Trophoblast cell (in vitro differentiated cells and primary cell): Measurements from ENCODE around the gene UGT1A3.

Source experiments
- DNase-seq, 2 donors: peaks; one replicate each; pipeline ENCODE4 v3.0.0-alpha.2; 2016
- H2AFZ ChIP-seq: 2 replicates; pipeline ENCODE4 v1.6.1; 2013; ENCODE audit warnings: low read length, moderate library complexity, mild to moderate bottlenecking; ENCODE audit not compliant: insufficient read depth, poor library complexity
- H2AK5ac ChIP-seq: 2 replicates; pipeline ENCODE4 v1.6.1; 2013; ENCODE audit warnings: mild to moderate bottlenecking, low read length
- H2BK120ac ChIP-seq: 2 replicates; pipeline ENCODE4 v1.6.1; 2013; ENCODE audit warnings: low read length, mild to moderate bottlenecking, moderate library complexity; ENCODE audit not compliant: insufficient read depth, poor library complexity
- H2BK12ac ChIP-seq: 2 replicates; pipeline ENCODE4 v1.6.1; 2013; ENCODE audit warnings: mild to moderate bottlenecking, low read length, moderate library complexity
- H2BK5ac ChIP-seq: 2 replicates; pipeline ENCODE4 v1.6.1; 2013; ENCODE audit warnings: low read length, low read depth, moderate library complexity, mild to moderate bottlenecking; ENCODE audit not compliant: poor library complexity
- H3K14ac ChIP-seq: 2 replicates; pipeline ENCODE4 v1.6.1; 2013; ENCODE audit warnings: mild to moderate bottlenecking, low read length
- H3K18ac ChIP-seq: 2 replicates; pipeline ENCODE4 v1.6.1; 2013; ENCODE audit warnings: mild to moderate bottlenecking, low read length
- H3K23ac ChIP-seq: 2 replicates; pipeline ENCODE4 v1.6.1; 2013; ENCODE audit warnings: low read length
- H3K27ac ChIP-seq: 2 replicates; pipeline ENCODE4 v1.5.1; 2013; ENCODE audit warnings: low read depth, mild to moderate bottlenecking, inconsistent platforms, low read length, moderate library complexity
- H3K27me3 ChIP-seq: 2 replicates; pipeline ENCODE4 v1.6.1; 2013; ENCODE audit warnings: inconsistent platforms, mild to moderate bottlenecking, low read length, moderate library complexity; ENCODE audit not compliant: insufficient read depth
- H3K36me3 ChIP-seq, 2 experiments: 1 replicate in 1 of 2; 2 replicates in 1 of 2; pipeline ENCODE4 v1.6.1; 2013; ENCODE audit warnings: low read length in 2 of 2, mild to moderate bottlenecking in 2 of 2, moderate library complexity in 1 of 2; ENCODE audit not compliant: insufficient read depth in 2 of 2, control insufficient read depth in 1 of 2
- H3K4ac ChIP-seq: 2 replicates; pipeline ENCODE4 v1.6.1; 2013; ENCODE audit warnings: low read depth, mild to moderate bottlenecking, low read length, moderate library complexity
- H3K4me1 ChIP-seq, 2 experiments: 1 replicate in 1 of 2; 2 replicates in 1 of 2; pipeline ENCODE4 v1.6.1; 2013; ENCODE audit warnings: low read length in 2 of 2, mild to moderate bottlenecking in 2 of 2, moderate library complexity in 1 of 2; ENCODE audit not compliant: insufficient read depth in 2 of 2, control insufficient read depth in 1 of 2
- H3K4me2 ChIP-seq: 2 replicates; pipeline ENCODE4 v1.6.1; 2013; ENCODE audit warnings: inconsistent platforms, mild to moderate bottlenecking, low read length, moderate library complexity
- H3K4me3 ChIP-seq: 2 replicates; pipeline ENCODE4 v1.5.1; 2013; ENCODE audit warnings: mild to moderate bottlenecking, low read depth, low read length, inconsistent platforms
- H3K79me1 ChIP-seq: one replicate; pipeline ENCODE4 v1.6.1; 2013; ENCODE audit warnings: low read length
- H3K79me2 ChIP-seq: 2 replicates; pipeline ENCODE4 v1.6.1; 2013; ENCODE audit warnings: low read length, mild to moderate bottlenecking; ENCODE audit not compliant: control insufficient read depth, insufficient read depth, poor library complexity
- H3K9ac ChIP-seq: 2 replicates; pipeline ENCODE4 v1.6.1; 2013; ENCODE audit warnings: mild to moderate bottlenecking, low read length
- H3K9me3 ChIP-seq: 2 replicates; pipeline ENCODE4 v1.6.1; 2013; ENCODE audit warnings: low read depth, mild to moderate bottlenecking, control low read depth, inconsistent platforms, low read length; ENCODE audit not compliant: insufficient read depth
- H4K12ac ChIP-seq: 2 replicates; pipeline ENCODE4 v1.6.1; 2013; ENCODE audit warnings: low read depth, mild to moderate bottlenecking, low read length, moderate library complexity
- H4K8ac ChIP-seq: 2 replicates; pipeline ENCODE4 v1.6.1; 2013; ENCODE audit warnings: low read depth, mild to moderate bottlenecking, low read length, moderate library complexity
- H4K91ac ChIP-seq: one replicate; pipeline ENCODE4 v1.6.1; 2013; ENCODE audit warnings: low read depth, mild to moderate bottlenecking, low read length, moderate library complexity
- WGBS: extraction: QIAGEN DNeasy Blood & Tissue Kit; methylation state at CpG from one replicate; pipeline ENCODE4 v1.1.7; 2013; ENCODE audit warnings: missing lambda C conversion rate; ENCODE audit not compliant: insufficient read length, insufficient coverage; ENCODE audit errors: extremely low coverage; 5-methylcytosine and 5-hydroxymethylcytosine counted together

Gene UGT1A3

DNA sequence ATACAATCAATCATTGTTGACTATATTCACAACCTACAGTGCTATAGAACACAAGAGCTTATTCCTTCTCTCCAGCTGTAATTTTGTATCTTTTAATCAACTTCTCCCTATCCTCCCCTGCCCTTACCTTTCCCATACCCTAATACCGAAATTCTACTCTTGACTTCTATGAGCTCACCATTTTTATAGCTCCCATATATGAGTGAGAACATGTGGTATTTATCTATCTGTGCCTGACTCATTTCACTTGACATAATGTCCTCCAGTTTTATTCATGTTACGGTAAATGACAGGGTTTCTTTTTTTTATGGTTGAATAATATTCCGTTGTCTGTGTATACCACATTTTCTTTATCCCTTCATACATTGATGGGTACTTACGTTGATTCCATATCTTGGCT, 51.9 kb downstream of the UGT1A3 start:
- no peak overlapping the region for H3K4me2 ChIP-seq
- no peak overlapping the region for H3K9ac ChIP-seq
- H2BK120ac ChIP-seq, result no peak overlapping the region
- no peak overlapping the region for H3K4me3 ChIP-seq
- no peak overlapping the region for H2BK5ac ChIP-seq
- no peak overlapping the region for H3K23ac ChIP-seq
- H3K27me3 ChIP-seq, result no peaks in the 10 kb centered on the region
- H3K14ac ChIP-seq, result no peak overlapping the region
- H4K91ac ChIP-seq, result no peak overlapping the region
- H3K27ac ChIP-seq, result no peak overlapping the region
- no peak overlapping the region for H4K8ac ChIP-seq
- H3K4me1 ChIP-seq, result no peaks in the 10 kb centered on the region
- no peak overlapping the region for H3K18ac ChIP-seq
- H3K4ac ChIP-seq, result no peak overlapping the region
- no peak overlapping the region for H2AFZ ChIP-seq
- H2AK5ac ChIP-seq, result no peak overlapping the region
- no peak overlapping the region for H4K12ac ChIP-seq
- no peak overlapping the region for H2BK12ac ChIP-seq
- DNase-seq, result no peak
- no peaks in the 10 kb centered on the region for H3K79me2 ChIP-seq
- no peaks in the 10 kb centered on the region for H3K79me1 ChIP-seq
- WGBS, result 100% methylated on average over 1 of the region's 4 CpGs
- H3K9me3 ChIP-seq, result peaks cover 14% of the 10 kb centered on the region
- no peaks in the 10 kb centered on the region for H3K36me3 ChIP-seq

DNA sequence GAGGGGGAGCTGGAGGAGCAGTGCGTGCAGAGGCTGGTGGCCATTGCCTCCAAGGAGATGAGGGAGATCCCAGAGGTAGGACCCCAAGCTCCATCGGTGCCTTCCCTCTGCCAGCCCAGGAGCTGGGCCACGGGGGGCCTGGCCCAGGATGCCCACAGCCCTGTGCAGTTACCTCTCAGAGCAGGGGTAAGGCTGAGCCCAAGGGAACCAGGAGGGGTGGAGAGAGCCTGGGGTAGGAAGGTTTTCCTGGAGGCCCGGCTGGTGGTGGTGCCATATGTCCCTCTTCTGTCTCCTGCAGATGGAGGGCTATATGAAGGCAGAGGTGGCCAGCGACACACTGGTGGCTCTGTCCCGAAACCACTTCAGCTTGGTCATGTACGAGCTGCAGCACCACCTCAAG, 60.7 kb downstream of the UGT1A3 start:
- H3K18ac ChIP-seq, result no peak overlapping the region
- no peak overlapping the region for H4K91ac ChIP-seq
- H3K36me3 ChIP-seq, result no peaks in the 10 kb centered on the region
- peaks cover 10% of the 10 kb centered on the region for H3K9me3 ChIP-seq
- H2BK12ac ChIP-seq, result no peak overlapping the region
- no peak for DNase-seq
- H3K14ac ChIP-seq, result no peak overlapping the region
- H3K4me2 ChIP-seq, result no peak overlapping the region
- no peak overlapping the region for H2BK120ac ChIP-seq
- WGBS, result no CpG with 5 or more reads among the region's 7 CpGs
- H3K4me3 ChIP-seq, result no peak overlapping the region
- no peak overlapping the region for H3K9ac ChIP-seq
- H3K79me1 ChIP-seq, result no peaks in the 10 kb centered on the region
- no peaks in the 10 kb centered on the region for H3K4me1 ChIP-seq
- H3K4ac ChIP-seq, result no peak overlapping the region
- no peak overlapping the region for H2BK5ac ChIP-seq
- H2AK5ac ChIP-seq, result no peak overlapping the region
- no peaks in the 10 kb centered on the region for H3K79me2 ChIP-seq
- no peak overlapping the region for H4K12ac ChIP-seq
- H3K23ac ChIP-seq, result no peak overlapping the region
- H3K27ac ChIP-seq, result no peak overlapping the region
- H4K8ac ChIP-seq, result no peak overlapping the region
- H3K27me3 ChIP-seq, result no peaks in the 10 kb centered on the region
- H2AFZ ChIP-seq, result no peak overlapping the region

DNA sequence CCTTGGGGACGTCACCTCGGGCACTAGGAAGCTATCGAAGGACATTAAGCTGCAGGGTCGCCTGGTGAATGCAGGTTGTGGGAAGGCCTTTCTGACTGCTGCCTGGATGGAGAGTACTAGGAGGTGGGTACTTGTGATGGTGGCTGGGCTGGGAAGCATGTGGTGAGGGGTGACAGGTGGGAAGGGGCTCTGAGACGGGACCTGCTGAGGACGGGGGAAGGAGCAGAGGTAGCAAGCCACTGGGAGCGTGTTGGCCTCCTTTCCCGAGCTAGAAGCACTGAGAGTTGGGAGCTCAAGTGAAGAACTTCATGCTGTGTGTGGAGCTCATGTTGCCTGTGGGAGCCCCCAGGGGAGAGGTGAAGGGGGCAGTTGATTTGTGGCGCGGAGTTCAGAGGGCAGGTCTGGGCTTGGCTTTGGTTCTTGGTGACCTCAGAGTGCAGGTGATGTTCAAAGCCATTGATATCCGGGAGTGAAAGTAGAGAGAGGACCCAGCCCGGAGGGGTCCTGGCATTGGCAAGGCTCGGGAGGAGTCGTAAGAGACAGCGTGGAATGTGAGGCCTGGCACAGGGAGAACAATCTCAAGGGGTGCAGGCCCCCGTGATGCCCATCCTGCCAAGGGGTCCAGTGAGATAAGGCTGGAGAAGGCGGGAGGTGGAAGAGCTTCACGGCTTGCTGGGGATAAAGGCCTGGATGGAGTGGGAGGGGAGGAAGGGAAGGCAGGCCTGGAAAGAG, 62.5 kb downstream of the UGT1A3 start:
- no peaks in the 10 kb centered on the region for H3K79me1 ChIP-seq
- no peak overlapping the region for H2AK5ac ChIP-seq
- no peaks in the 10 kb centered on the region for H3K4me1 ChIP-seq
- H4K91ac ChIP-seq, result no peak overlapping the region
- H2BK120ac ChIP-seq, result no peak overlapping the region
- no peaks in the 10 kb centered on the region for H3K79me2 ChIP-seq
- H2AFZ ChIP-seq, result no peak overlapping the region
- no peak overlapping the region for H3K4me3 ChIP-seq
- H3K4me2 ChIP-seq, result no peak overlapping the region
- H2BK5ac ChIP-seq, result no peak overlapping the region
- H3K14ac ChIP-seq, result no peak overlapping the region
- H2BK12ac ChIP-seq, result no peak overlapping the region
- no peak overlapping the region for H3K4ac ChIP-seq
- H4K8ac ChIP-seq, result no peak overlapping the region
- H3K18ac ChIP-seq, result no peak overlapping the region
- no peak overlapping the region for H3K23ac ChIP-seq
- H3K27me3 ChIP-seq, result no peaks in the 10 kb centered on the region
- no peak overlapping the region for H4K12ac ChIP-seq
- H3K27ac ChIP-seq, result no peak overlapping the region
- peaks cover 13% of the 10 kb centered on the region for H3K9me3 ChIP-seq
- H3K9ac ChIP-seq, result no peak overlapping the region
- no peak for DNase-seq
- H3K36me3 ChIP-seq, result no peaks in the 10 kb centered on the region
- WGBS, result no CpG with 5 or more reads among the region's 18 CpGs

DNA sequence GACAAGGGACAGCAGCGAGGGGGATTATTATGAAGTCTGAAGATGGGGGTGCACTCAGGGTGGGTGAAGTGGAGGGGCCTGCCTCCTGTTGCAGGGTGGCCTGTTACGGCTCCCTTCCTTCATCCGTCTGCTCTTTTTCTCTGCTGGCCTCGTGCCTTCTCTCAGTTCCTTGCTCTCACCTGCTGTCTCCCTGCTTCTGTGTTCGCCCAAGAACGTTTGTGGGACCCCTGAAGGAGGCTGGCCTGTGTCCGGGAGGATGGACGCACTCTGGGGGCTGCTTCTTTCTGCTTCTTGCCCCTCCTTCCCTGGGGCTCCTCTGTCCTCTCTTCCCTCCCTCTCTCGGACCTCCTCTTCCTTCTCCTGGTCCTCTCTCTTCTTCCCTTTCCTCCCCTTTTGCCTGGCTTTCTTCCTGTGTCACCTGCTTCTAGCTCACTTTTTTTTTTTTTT, 63.1 kb downstream of the UGT1A3 start:
- H3K4me1 ChIP-seq, result no peaks in the 10 kb centered on the region

More for the DNA sequence above, 63.1 kb downstream of the UGT1A3 start:
- no peaks in the 10 kb centered on the region for H3K27me3 ChIP-seq
- no peak overlapping the region for H4K91ac ChIP-seq
- no peak overlapping the region for H2AK5ac ChIP-seq
- H3K14ac ChIP-seq, result no peak overlapping the region
- WGBS, result no CpG with 5 or more reads among the region's 9 CpGs
- no peaks in the 10 kb centered on the region for H3K79me2 ChIP-seq
- no peak overlapping the region for H3K18ac ChIP-seq
- no peak overlapping the region for H2BK12ac ChIP-seq
- no peak overlapping the region for H3K27ac ChIP-seq
- H2BK5ac ChIP-seq, result no peak overlapping the region
- H4K8ac ChIP-seq, result no peak overlapping the region
- no peak overlapping the region for H2AFZ ChIP-seq
- no peak overlapping the region for H3K4me3 ChIP-seq
- H3K23ac ChIP-seq, result no peak overlapping the region
- H3K4me2 ChIP-seq, result no peak overlapping the region
- no peak overlapping the region for H3K4ac ChIP-seq
- H3K9me3 ChIP-seq, result peaks cover 13% of the 10 kb centered on the region
- no peaks in the 10 kb centered on the region for H3K36me3 ChIP-seq
- H3K79me1 ChIP-seq, result no peaks in the 10 kb centered on the region
- no peak overlapping the region for H4K12ac ChIP-seq
- no peak overlapping the region for H2BK120ac ChIP-seq
- no peak for DNase-seq
- H3K9ac ChIP-seq, result no peak overlapping the region
